HepG2 (cell line): Measurements from ENCODE around the gene CCN2. TPM values are rescaled to one million over a fixed set of nuclear protein-coding genes. Genes with fewer than 3 reads are reported as not detected.

Source experiments
- ATRX ChIP-seq: sonication (generic); formaldehyde crosslinking; IDR thresholded peaks from 2 replicates; pipeline ENCODE4 v1.4.0; 2020; ENCODE audit warnings: missing genetic modification reagents, borderline replicate concordance
- EEA1 ChIP-seq: sonication (generic); formaldehyde crosslinking; IDR thresholded peaks from 2 replicates; pipeline ENCODE4 v1.5.1; 2020; ENCODE audit warnings: mild to moderate bottlenecking, missing genetic modification reagents, borderline replicate concordance
- ELF4 ChIP-seq: sonication (generic); formaldehyde crosslinking; IDR thresholded peaks from 2 replicates; pipeline ENCODE4 v1.5.0; 2020; ENCODE audit warnings: missing genetic modification reagents, mild to moderate bottlenecking, moderate library complexity, borderline replicate concordance
- GPBP1L1 ChIP-seq: sonication (generic); formaldehyde crosslinking; IDR thresholded peaks from 2 replicates; pipeline ENCODE4 v1.5.0; 2020; ENCODE audit warnings: mild to moderate bottlenecking, missing genetic modification reagents
- HBP1 ChIP-seq: IDR thresholded peaks from 2 replicates; pipeline ENCODE4 v1.6.1; 2016; ENCODE audit warnings: low read depth, control low read depth
- HMG20B ChIP-seq: conservative IDR thresholded peaks from 2 replicates; pipeline ENCODE4 v1.6.1; 2016; ENCODE audit warnings: missing genetic modification reagents, missing compliant biosample characterization
- HNF4A ChIP-seq: sonication (generic); formaldehyde crosslinking; IDR thresholded peaks from 2 replicates; pipeline ENCODE4 v1.4.0; 2020; ENCODE audit warnings: missing genetic modification reagents
- MXI1 ChIP-seq: IDR thresholded peaks from 3 replicates; pipeline ENCODE4 v1.6.1; 2012; ENCODE audit warnings: low read depth, low read length, inconsistent platforms, borderline replicate concordance
- NFAT5 ChIP-seq: sonication (generic); formaldehyde crosslinking; IDR thresholded peaks from 2 replicates; pipeline ENCODE4 v1.4.0; 2020; ENCODE audit warnings: missing genetic modification reagents
- NR1H2 ChIP-seq: sonication (generic); formaldehyde crosslinking; IDR thresholded peaks from 2 replicates; pipeline ENCODE4 v1.8.1; 2022; ENCODE audit warnings: low read depth, missing genetic modification reagents, borderline replicate concordance
- U2AF2 ChIP-seq: fragments of 200-400 bp; formaldehyde crosslinking; IDR thresholded peaks from 2 replicates; pipeline ENCODE4 v1.6.1; 2017; ENCODE audit warnings: low read depth, mild to moderate bottlenecking, low read length
- XRCC5 ChIP-seq: fragments of 200-400 bp; formaldehyde crosslinking; optimal IDR thresholded peaks from 2 replicates; pipeline ENCODE3; 2017; ENCODE audit warnings: mild to moderate bottlenecking, low read length
- ZBTB33 ChIP-seq: sonication (generic); formaldehyde crosslinking; IDR thresholded peaks from 2 replicates; pipeline ENCODE4 v1.4.0; 2020; ENCODE audit warnings: missing genetic modification reagents
- ZFP62 ChIP-seq: sonication (generic); formaldehyde crosslinking; IDR thresholded peaks from 2 replicates; pipeline ENCODE4 v1.4.0; 2020; ENCODE audit warnings: missing genetic modification reagents
- ZNF34 ChIP-seq: sonication (generic); formaldehyde crosslinking; IDR thresholded peaks from 2 replicates; pipeline ENCODE4 v1.4.0; 2020; ENCODE audit warnings: mild to moderate bottlenecking, missing genetic modification reagents, borderline replicate concordance
- ZNF569 ChIP-seq: sonication (generic); formaldehyde crosslinking; IDR thresholded peaks from 2 replicates; pipeline ENCODE4 v1.5.0; 2020; ENCODE audit warnings: mild to moderate bottlenecking, missing genetic modification reagents, moderate library complexity, borderline replicate concordance
- ZNF7 ChIP-seq: IDR thresholded peaks from 2 replicates; pipeline ENCODE4 v1.6.1; 2016; ENCODE audit warnings: missing biosample characterization, missing genetic modification reagents
- ZNF781 ChIP-seq: sonication (generic); formaldehyde crosslinking; IDR thresholded peaks from 2 replicates; pipeline ENCODE4 v1.5.1; 2020; ENCODE audit warnings: borderline replicate concordance, mild to moderate bottlenecking, missing genetic modification reagents; ENCODE audit errors: not compliant biosample characterization
- ZZZ3 ChIP-seq: sonication (generic); formaldehyde crosslinking; IDR thresholded peaks from 2 replicates; pipeline ENCODE4 v1.4.0; 2020; ENCODE audit warnings: missing genetic modification reagents, mild to moderate bottlenecking, borderline replicate concordance
- polyA plus RNA-seq, 8 experiments: library from polyadenylated mRNA; depleted of rRNA in 3 of 8; stranded (reverse) in 7 of 8; unstranded in 1 of 8; fragments of >200 nt; fragmentation: Illumina TruSeq in 4 of 8; extraction: Trizol in 4 of 8; gene quantifications; 2 replicates each; pipeline versions ENCODE4 v1.2.1 to v1.2.3, GENCODE V29; 2011 to 2016; ENCODE audit warnings: low read depth in 4 of 8, missing spikeins in 1 of 8, mixed read lengths in 1 of 8; ENCODE audit not compliant: insufficient read depth in 1 of 8
- total RNA-seq, 5 experiments: library from RNA; depleted of rRNA; stranded (reverse); fragments of >200 nt; fragmentation: Illumina TruSeq; extraction: Trizol; gene quantifications; 2 replicates each; pipeline ENCODE4 v1.2.3, GENCODE V29; 2016; ENCODE audit warnings: low read depth in 1 of 5

Gene CCN2
- total and polyA plus RNA-seq, 2 of the 13 experiments (the other 11 are each of a cell fraction or from before 2014, with no cell fraction given), result 34.7 to 316 TPM

- TF ChIP-seq GPBP1L1 (CRISPR knock-in tag) (no peak), U2AF2 (no peak), HMG20B (CRISPR knock-in tag) (peak; percentile 87), ZNF569 (no peak), ZFP62 (CRISPR knock-in tag) (no peak), ELF4 (no peak), NR1H2 (CRISPR knock-in tag) (no peak), NFAT5 (CRISPR knock-in tag) (no peak), ZNF34 (CRISPR knock-in tag) (no peak), EEA1 (no peak), ZBTB33 (CRISPR knock-in tag) (peak; percentile 79), ZZZ3 (CRISPR knock-in tag) (no peak), HNF4A (CRISPR knock-in tag) (peak; percentile 97), XRCC5 (peak; percentile 77), ZNF7 (CRISPR knock-in tag) (no peak), HBP1 (CRISPR knock-in tag) (0 out of 2 replicates have a peak, but pooled peaks have one; percentile 58), ATRX (CRISPR knock-in tag) (no peak), MXI1 (peak; percentile 55; the same call in 1 of the 3 replicates), ZNF781 (CRISPR knock-in tag) (peak; percentile 94)
Measured at GRCh38 chr6:131937703-131938631, 13.2 kb downstream of the CCN2 start (continued).
